ENCODE measurements around the gene KRTAP10-11.

Gene KRTAP10-11

DNA sequence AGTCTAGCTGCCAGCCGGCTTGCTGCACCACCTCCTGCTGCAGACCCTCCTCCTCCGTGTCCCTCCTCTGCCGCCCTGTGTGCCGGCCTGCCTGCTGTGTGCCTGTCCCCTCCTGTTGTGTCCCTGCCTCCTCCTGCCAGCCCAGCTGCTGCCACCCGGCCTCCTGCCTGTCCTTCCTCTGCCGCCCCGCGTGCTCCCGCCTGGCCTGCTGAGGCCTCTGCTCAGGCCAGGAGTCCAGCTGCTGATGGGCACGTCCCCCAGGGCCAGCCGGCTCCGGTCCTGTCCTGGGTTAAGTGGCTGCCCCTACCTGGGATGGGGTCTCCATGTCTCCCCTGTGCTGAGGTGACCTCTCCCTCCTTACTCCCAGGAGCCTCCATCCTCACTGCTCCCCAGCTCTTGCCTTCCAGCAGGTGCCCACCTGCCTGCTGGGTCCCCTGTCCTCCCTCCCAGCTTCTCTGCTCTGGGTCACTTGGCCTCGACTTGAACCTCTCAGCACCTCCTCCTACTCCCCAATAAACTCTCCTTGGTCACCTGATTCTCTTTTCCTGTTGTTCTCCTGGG, 33.5 kb upstream of the KRTAP10-11 start:
- no peak for DNase-seq (ENCODE audit: low read depth)
- no peak overlapping the region for H3K4me3 ChIP-seq (ENCODE audit: low read depth, low read length)
- no peak for TF ChIP-seq CTCF (IDR thresholded peaks at IDR 0.05; ENCODE audit: low read depth, low read length, missing control alignments)

DNA sequence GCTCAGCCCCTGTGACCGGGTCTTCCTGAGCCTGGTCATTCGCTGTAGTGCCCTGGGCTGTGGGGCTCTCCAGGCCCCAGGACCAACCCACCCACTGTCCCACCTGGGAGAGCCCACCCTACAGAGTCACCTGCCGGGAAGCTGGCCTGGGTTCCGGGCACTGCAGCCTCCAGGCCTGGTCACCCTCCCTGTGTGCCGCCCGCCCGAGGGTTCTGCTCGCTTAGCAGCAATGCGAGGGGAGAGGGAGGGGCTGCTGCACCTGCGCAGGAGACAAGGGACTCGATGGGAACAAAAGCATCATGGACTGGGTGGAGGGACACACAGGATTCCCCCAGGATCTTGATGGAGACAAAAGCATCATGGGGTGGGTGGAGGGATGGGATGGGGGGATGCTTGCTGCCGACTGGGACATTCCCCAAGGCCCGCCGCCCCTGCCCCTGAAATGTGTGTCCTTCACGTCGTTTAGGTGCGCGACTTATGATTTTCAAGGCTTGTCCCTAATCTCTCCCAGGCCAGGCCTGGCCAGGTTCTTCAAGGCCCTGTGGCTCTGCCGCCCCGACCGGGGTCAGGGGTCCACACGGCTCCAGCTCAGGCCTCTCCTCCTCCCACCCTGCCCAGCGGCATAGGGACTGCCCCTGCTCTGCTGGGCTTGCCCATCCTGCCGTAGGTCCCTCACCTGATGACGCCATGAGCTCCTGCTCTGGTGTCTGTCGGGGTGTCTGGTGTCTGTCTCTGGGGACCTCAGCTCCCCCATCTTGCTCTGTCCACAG, 32.6 kb upstream of the KRTAP10-11 start:
- no peak for TF ChIP-seq CTCF (IDR thresholded peaks at IDR 0.05; ENCODE audit: low read depth, low read length, missing control alignments)
- DNase-seq (ENCODE audit: low read depth) = no peak
- H3K4me3 ChIP-seq (ENCODE audit: low read depth, low read length) = no peak overlapping the region

DNA sequence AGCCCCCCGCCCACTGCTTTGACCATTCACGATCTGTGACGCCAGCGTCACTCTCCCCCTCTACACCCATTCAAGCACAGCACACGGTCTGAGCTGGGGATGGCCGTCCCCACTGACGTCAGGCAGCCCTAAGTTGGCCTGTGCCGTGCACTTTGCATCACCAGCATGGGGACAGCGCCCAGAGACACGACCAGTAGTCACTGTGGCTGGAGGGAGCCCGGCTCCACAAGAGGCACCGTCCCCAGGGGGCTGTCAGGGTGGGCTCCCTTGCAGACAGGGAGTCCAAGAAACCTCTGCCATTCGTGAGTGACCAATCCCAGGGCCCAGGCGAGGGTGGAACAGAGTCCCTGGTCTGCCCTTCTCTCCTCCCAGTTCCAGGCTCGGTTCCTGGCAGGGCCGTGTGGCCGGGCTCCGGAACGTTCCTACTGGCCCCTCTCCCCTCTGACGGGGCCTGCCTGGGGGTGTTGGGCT, 32.0 kb upstream of the KRTAP10-11 start:
- no peak overlapping the region for H3K4me3 ChIP-seq (ENCODE audit: low read depth, low read length)
- no peak for DNase-seq (ENCODE audit: low read depth)
- no peak for TF ChIP-seq CTCF (IDR thresholded peaks at IDR 0.05; ENCODE audit: low read depth, low read length, missing control alignments)

DNA sequence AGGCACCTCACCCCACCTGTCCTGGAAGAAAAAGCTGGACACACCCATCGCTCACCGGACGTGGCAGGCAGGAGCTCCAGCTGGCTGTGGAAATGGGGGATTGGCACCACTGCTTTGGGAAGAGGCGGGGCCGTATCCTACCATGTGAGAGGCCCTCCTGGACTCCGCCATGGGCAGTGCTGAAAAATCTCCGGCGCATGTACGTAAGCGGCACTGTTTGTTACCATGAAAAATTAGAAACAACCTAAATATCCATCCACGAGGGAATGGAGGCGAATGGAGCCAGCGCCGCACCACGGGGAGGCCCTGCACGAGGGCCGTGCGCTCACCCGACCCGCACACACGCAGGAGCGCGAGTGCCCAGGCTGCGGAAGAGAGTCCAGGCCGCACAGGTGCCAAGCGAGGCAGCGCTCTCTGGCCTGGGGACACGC, 31.2 kb upstream of the KRTAP10-11 start:
- TF ChIP-seq CTCF (IDR thresholded peaks at IDR 0.05; ENCODE audit: low read depth, low read length, missing control alignments) = no peak
- H3K4me3 ChIP-seq (ENCODE audit: low read depth, low read length) = no peak overlapping the region
- DNase-seq (ENCODE audit: low read depth) = no peak

DNA sequence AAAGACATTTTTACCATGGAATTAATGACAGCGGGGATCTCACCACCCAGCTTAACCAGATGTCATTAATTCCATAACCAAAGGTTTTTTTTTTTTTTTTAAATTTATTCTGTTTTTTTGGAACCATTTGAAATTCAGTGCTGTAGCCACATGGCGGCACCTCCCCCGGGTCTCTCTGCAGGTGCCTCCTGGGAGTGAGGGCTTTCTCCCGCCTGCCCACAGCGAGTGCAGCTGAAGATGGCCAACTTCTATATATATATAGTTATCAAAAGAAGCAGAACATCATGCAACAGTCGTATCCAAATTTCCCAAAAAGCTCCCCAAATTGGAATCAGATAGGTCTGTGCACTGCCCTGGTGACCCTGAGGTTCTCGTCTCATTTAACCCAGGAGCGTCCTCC, 30.7 kb upstream of the KRTAP10-11 start:
- TF ChIP-seq CTCF (IDR thresholded peaks at IDR 0.05; ENCODE audit: low read depth, low read length, missing control alignments) = no peak
- DNase-seq (ENCODE audit: low read depth) = no peak
- no peak overlapping the region for H3K4me3 ChIP-seq (ENCODE audit: low read depth, low read length)

- H3K4me3 ChIP-seq (ENCODE audit: low read depth, low read length) = no peak overlapping the region
- no peak for TF ChIP-seq CTCF (IDR thresholded peaks at IDR 0.05; ENCODE audit: low read depth, low read length, missing control alignments)
These were observed 30.2 kb upstream of the KRTAP10-11 start for GRCh38 chr21:44615911-44616590.

More at GRCh38 chr21:44615911-44616590, 30.2 kb upstream of the KRTAP10-11 start:
- no peak for DNase-seq (ENCODE audit: low read depth)
